ENCODE results near the gene CXCL14. TPM values are rescaled to one million over a fixed set of nuclear protein-coding genes. Genes with fewer than 3 reads are reported as not detected.

The CXCL14 gene
- total and polyA plus RNA-seq, 2 donors from 2014 or later: 104 to 414 TPM

DNA sequence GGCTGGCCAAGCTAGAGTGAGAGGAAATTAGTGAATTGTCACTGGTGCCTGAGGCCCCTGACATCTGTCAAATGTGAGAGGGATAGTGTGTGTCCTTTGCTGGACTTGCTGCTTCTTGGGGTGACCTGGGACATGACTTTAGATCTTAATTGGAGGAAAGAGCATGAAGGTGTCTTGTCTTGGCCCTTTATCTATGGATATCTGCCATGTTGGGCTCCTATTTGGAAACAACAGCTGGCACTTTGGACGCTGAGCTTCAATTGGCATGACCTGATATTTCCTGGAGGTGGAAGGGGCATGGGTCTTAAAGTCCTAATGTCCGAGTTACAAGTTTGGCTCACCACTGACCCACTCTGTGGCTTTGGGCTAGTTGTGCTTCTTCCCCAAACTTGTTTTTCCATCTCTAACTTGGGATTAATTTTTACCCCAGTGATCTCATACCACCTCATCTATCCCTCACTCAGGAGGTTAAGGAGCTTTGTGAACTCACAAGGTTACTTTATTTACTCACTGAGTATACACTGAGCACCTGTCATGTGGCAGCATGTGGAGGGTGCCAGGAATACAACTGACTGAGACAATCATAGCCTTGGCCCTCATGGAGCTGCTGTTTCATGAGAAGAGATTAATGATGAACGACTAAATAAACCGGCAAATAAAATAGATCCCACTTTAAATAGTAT, 30.1 kb upstream of the CXCL14 start:
- DNase-seq: no peak
- no peaks in the 10 kb centered on the region for H3K27me3 ChIP-seq (ENCODE audit: control insufficient read depth, insufficient read depth, low read length)
- TF ChIP-seq, protein P1, sequence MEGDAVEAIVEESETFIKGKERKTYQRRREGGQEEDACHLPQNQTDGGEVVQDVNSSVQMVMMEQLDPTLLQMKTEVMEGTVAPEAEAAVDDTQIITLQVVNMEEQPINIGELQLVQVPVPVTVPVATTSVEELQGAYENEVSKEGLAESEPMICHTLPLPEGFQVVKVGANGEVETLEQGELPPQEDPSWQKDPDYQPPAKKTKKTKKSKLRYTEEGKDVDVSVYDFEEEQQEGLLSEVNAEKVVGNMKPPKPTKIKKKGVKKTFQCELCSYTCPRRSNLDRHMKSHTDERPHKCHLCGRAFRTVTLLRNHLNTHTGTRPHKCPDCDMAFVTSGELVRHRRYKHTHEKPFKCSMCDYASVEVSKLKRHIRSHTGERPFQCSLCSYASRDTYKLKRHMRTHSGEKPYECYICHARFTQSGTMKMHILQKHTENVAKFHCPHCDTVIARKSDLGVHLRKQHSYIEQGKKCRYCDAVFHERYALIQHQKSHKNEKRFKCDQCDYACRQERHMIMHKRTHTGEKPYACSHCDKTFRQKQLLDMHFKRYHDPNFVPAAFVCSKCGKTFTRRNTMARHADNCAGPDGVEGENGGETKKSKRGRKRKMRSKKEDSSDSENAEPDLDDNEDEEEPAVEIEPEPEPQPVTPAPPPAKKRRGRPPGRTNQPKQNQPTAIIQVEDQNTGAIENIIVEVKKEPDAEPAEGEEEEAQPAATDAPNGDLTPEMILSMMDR (IDR thresholded peaks at IDR 0.05; ENCODE audit: borderline replicate concordance, extremely low read depth, insufficient read depth): no peak

DNA sequence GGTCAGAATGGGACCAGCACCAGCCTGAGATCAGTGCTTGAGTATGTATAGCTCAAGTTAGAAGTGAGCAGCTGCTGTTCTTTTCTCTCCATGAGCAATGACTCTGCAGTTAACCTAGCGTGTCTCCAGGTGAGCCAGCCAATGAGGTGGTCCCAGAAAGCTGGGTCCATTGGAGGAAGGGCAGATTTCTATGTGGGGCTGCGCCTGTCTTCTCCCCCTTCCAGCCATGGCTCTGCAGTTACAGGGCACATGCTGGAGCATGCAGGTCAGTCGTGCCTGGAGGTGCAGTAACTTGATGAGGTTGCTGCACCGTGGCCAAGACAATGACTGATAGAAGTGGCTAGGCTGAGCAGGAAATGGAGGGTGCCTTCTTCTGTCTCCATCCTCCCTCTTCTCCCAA, 29.6 kb upstream of the CXCL14 start:
- TF ChIP-seq, protein P1 (IDR thresholded peaks at IDR 0.05; ENCODE audit: borderline replicate concordance, extremely low read depth, insufficient read depth): no peak

More for the DNA sequence above, 30.1 kb upstream of the CXCL14 start:
- H3K9me3 ChIP-seq (ENCODE audit: control insufficient read depth in 2 of 3, insufficient read depth in 1 of 3, low read length in 3 of 3): no peaks in the 10 kb centered on the region
- H3K4me3 ChIP-seq (ENCODE audit: low read length in 3 of 3): no peak overlapping the region
- no peaks in the 10 kb centered on the region for H3K36me3 ChIP-seq (ENCODE audit: control insufficient read depth in 2 of 3, insufficient read depth in 3 of 3, low read length in 3 of 3)
- intact Hi-C loops (cut with DNase I): no loop called here
- no peak overlapping the region for H3K9ac ChIP-seq (ENCODE audit: low read length in 3 of 3)
- FAIRE-seq: peak; percentile 61
- peaks cover 0 to 44% (median 15%) of the 10 kb centered on the region in 3 donors for H3K4me1 ChIP-seq (ENCODE audit: control insufficient read depth in 2 of 3, insufficient read depth in 2 of 3, low read depth in 1 of 3, low read length in 3 of 3)
- H3K27ac ChIP-seq (ENCODE audit: low read depth in 2 of 2, low read length in 2 of 2): peak overlapping the region; percentile 83 to 88

DNA sequence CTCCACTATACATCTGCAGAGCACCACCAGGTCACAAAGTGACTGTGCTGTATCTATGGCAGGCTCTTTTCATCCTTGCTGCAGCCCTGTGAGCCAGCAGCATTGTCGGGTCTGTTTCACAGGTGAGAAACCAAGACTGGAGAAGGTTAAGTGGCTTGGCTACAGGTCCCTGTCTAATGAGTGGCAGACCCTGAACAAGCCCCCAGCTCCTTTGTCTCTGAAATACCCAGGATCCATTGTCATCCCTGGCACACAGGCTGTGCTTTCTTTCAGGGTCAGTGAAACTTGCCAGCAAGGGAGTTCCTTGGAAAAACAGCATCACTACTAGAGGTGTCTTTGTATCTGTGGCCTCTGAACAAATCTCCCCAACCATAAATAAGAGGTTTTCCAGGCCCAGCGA, 27.6 kb upstream of the CXCL14 start:
- Histone ChIP-seq H3K4me1 (ENCODE audit: control insufficient read depth in 2 of 3, insufficient read depth in 2 of 3, low read depth in 1 of 3, low read length in 3 of 3) (peaks cover 0 to 55% (median 21%) of the 10 kb centered on the region in 3 donors), H3K9ac (ENCODE audit: low read length in 3 of 3) (no peak overlapping the region), H3K4me3 (ENCODE audit: low read length in 3 of 3) (no peak overlapping the region), H3K36me3 (ENCODE audit: control insufficient read depth in 2 of 3, insufficient read depth in 3 of 3, low read length in 3 of 3) (no peaks in the 10 kb centered on the region), H3K27ac (ENCODE audit: low read depth in 2 of 2, low read length in 2 of 2) (peak overlapping the region in 1 of 2 donors; percentile 49), H3K27me3 (ENCODE audit: control insufficient read depth, insufficient read depth, low read length) (no peaks in the 10 kb centered on the region), H3K9me3 (ENCODE audit: control insufficient read depth in 2 of 3, insufficient read depth in 1 of 3, low read length in 3 of 3) (no peaks in the 10 kb centered on the region)
- intact Hi-C loops (cut with DNase I): no loop called here
- FAIRE-seq (no peak), DNase-seq (no peak)
- TF ChIP-seq, protein P1 (IDR thresholded peaks at IDR 0.05; ENCODE audit: borderline replicate concordance, extremely low read depth, insufficient read depth): no peak

More for the DNA sequence above, 29.6 kb upstream of the CXCL14 start:
- FAIRE-seq (no peak), DNase-seq (no peak)
- H3K27me3 ChIP-seq (ENCODE audit: control insufficient read depth, insufficient read depth, low read length): no peaks in the 10 kb centered on the region
- no peak overlapping the region for H3K9ac ChIP-seq (ENCODE audit: low read length in 3 of 3)
- H3K4me3 ChIP-seq (ENCODE audit: low read length in 3 of 3): no peak overlapping the region
- H3K27ac ChIP-seq (ENCODE audit: low read depth in 2 of 2, low read length in 2 of 2): peak overlapping the region; percentile 43 to 83
- H3K9me3 ChIP-seq (ENCODE audit: control insufficient read depth in 2 of 3, insufficient read depth in 1 of 3, low read length in 3 of 3): no peaks in the 10 kb centered on the region
- H3K36me3 ChIP-seq (ENCODE audit: control insufficient read depth in 2 of 3, insufficient read depth in 3 of 3, low read length in 3 of 3): no peaks in the 10 kb centered on the region
- intact Hi-C loops (cut with DNase I): no loop called here
- peaks cover 0 to 49% (median 19%) of the 10 kb centered on the region in 3 donors for H3K4me1 ChIP-seq (ENCODE audit: control insufficient read depth in 2 of 3, insufficient read depth in 2 of 3, low read depth in 1 of 3, low read length in 3 of 3)
